Astrocyte (in vitro differentiated cells and primary cell): ENCODE results near the gene PACS2.

Experiments used
- CTCF ChIP-seq: IDR thresholded peaks from 2 replicates; pipeline ENCODE4 v1.5.1; 2011; ENCODE audit warnings: low read depth, mild to moderate bottlenecking, inconsistent platforms, low read length, moderate library complexity; ENCODE audit not compliant: insufficient read depth
- EZH2 ChIP-seq: IDR thresholded peaks from 2 replicates; pipeline ENCODE4 v1.6.1; 2012; ENCODE audit warnings: mild to moderate bottlenecking, low read length, inconsistent platforms; ENCODE audit not compliant: insufficient read depth

GRCh38 chr14:105316577-105316941 lies 2.0 kb downstream of the PACS2 start:
- TF ChIP-seq CTCF (no peak), EZH2 (no peak)
